CD4-positive, alpha-beta T cell treated with Interleukin-21 for 1 hour (primary cell): ENCODE results near the gene LOC128125822.
A peak's percentile ranks its signal among the peaks of the same experiment; 100 is the strongest.
"Not testable (repeated sequence)": the region's sequence is repeated elsewhere in the genome, so short reads cannot be mapped to it uniquely, and the experiment has no call there.

Experiments
- DNase-seq: peaks from one replicate; pipeline ENCODE4 v3.0.0-alpha.2; 2020

LOC128125822 gene

GRCh38 chr6:63572044-63572746 is at the start of gene LOC128125822, which contains the start of gene PTP4A1:
Gene LOC128125822, plus strand, starts transcription at chr6:63572480.
Gene PTP4A1, plus strand, starts transcription at chr6:63572480. Its CDS starts 4,401 bp downstream, at chr6:63576881.
- DNase-seq = peak; percentile 97

DNA sequence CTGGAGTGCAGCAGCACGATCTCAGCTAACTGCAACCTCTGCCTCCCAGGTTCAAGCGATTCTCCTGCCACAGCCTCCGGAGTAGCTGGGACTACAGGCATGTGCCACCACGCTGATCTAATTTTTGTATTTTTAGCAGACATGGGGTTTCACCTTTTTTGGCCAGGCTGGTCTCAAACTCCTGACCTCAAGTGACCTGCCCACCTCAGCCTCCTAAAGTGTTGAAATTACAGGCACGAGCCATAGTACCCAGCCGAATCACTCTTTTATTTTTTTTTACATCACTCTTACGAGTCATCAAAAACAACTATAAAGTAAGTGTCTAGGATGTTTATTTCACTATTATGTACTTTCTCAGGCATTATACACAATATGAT is 49.4 kb upstream of the LOC128125822 start:
- not testable (repeated sequence) for DNase-seq

DNA sequence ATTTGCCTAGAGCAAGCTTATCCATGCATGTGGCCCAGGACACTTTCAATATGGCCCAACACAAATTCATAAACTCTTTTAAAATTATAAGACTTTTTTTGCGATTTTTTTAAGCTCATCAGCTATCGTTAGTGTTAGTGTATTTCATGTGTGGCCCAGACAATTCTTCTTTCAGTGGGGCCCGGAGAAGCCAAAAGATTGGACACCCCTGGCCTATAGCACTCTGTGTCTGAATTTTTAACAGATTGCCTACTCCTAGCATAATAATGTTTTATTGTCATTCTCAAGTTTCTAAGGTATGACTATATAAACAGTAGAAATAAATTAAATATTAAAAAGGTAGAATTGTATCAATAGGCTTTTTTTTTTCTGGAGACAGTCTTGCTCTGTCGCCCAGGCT is 48.6 kb upstream of the LOC128125822 start:
- no peak for DNase-seq

GRCh38 chr6:63525186-63525878 is 46.9 kb upstream of the LOC128125822 start:
- DNase-seq = peak; percentile 10

DNA sequence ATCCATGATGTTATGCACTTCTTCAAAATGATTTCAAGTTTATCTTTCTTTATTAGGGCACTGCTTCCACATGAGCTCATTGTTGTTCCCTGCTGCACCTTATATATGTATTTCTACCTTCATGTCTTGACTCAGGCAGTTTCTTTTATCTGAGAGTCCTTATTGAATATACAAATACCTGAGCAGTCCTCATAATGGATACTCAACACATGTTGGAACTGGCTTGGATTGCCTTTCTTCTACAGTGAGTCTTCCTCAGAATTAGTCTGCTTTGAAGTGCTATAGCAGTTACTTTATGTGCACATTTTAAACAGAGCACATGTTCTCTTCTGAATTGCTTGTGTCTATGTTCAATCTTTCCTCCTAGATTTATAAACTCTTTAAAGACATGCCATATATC is 45.3 kb upstream of the LOC128125822 start:
- no peak for DNase-seq

DNA sequence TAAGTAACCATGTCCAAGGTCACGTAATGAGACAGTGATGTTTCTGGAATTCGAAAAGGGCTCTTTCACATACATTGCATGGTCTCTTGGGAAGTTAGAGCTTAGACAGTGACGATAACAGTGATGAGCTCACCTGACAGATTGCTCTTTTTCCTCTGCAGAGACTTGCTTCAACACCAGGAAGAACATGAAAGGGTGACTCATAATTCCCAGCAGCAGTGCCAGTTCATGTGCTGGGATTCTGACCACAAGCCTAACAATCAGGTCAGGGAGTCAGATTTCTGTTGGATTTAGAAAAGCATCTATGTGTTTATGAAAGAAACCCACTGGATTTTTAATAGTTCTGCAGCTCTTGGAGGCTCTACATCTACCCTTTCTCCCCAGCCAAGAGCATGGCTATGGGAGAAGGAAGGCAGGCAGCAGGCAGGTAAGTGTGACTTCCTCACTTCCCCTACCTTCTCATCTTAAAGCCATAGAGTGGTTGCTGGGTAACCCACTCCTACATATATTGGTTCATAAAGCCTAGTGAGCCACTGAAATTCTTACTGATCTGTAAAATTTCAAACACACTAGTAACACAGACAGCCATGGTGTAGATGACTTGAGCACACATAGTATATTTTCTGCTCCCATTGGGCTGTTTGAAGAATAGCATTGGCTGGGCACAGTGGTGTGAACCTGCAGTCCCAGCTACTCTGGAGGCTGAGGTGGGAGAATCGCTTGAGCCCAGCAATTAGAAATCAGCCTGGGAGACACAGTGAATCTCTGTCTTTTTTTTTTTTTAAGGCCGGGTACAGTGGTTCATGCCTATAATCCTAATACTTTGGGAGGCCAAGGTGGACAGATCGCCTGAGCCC is 44.4 kb upstream of the LOC128125822 start:
- no peak for DNase-seq

DNA sequence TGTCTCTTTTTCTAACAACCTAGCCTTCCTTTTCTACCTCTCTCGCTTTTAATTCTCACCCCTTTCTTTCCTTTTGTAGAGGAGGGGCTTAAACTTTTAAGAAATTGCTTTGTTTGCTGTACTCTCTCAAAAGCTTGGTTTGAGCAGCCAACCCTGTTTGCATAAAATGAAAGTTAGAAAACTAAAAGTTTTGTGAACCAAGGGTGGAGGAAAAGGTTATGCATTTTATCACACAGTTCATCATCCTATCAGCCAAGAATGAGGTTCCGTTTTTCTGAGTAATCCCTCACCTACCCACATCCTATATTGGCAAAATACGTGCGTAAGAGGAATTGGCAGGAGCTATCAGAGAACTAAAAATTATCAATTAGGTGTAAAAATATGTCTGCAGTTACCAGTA is 42.8 kb upstream of the LOC128125822 start:
- DNase-seq = peak; percentile 7

GRCh38 chr6:63530182-63530581 is 42.1 kb upstream of the LOC128125822 start:
- no peak for DNase-seq

GRCh38 chr6:63530991-63531390 is 41.3 kb upstream of the LOC128125822 start:
- no peak for DNase-seq

GRCh38 chr6:63533026-63533425 is 39.3 kb upstream of the LOC128125822 start:
- DNase-seq = no peak

DNA sequence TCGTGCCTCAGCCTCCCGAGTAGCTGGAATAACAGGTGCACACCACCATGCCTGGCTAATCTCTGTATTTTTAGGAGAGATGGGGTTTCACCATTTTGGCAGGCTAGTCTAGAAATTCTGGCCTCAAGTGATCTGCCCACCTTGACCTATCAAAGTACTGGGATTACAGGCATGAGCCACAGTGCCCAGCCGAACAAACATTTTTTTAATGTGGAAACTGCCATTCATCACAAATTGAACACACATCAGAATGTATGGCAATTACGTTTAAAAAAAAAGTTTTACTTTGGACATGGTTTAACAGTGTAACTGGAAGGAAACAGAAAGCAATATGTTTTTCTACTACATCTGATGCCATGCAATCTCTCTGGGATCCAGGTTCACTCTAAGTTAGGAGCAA is 38.3 kb upstream of the LOC128125822 start:
- DNase-seq = no peak

DNA sequence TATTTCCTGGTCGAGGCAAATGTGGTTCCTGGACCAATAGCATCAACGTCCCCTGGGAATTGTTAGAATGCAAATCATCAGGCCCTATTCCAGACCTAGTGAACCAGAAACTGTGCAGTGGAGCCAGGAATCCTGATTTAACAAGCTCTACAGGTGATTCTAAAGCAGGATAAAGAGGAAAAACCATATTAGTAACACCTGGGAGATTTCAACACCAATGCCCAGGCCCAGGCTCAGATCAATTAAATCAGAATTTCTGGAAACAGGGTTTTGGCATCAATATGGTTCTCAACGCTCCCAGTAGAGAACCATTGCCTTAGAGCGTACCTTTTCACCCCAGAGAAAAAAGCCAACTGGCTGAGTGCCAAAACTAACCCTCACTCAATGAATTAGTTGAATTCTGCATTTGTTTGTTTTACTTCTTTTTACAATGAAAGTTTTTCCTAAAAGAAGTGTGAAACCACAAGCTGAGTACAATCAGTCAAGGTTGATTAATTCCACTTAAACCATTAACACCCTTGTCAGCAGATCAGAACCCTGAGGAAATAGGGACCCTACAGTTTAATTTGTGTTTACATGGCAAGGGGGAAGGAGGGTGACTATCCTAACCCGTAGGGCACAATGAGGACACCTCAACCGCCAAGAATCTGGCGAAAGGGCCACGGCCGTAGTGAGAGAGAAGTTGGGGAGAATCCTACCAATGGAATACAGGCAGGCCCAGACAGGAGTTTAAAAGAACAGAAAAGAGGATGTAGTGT is 34.9 kb upstream of the LOC128125822 start:
- DNase-seq = no peak

DNA sequence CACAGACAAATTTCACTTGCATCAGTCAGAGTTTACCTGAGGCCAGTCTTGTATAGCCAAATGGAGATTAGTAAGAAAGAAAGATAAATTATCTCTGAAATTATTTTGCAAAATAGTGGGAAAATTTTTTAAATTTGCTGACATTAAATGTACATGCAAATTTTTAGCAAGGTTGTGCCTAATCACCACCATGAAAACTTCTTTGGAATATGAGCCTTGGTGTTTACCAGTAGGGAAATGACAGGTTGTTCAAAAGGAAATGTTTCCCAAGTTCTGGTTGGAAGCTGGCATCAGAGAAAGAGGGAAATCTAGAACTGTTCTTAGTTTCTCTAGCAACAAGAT is 34.4 kb upstream of the LOC128125822 start:
- DNase-seq = no peak

GRCh38 chr6:63538550-63538949 is 33.7 kb upstream of the LOC128125822 start:
- DNase-seq = no peak

GRCh38 chr6:63543001-63543400 is 29.3 kb upstream of the LOC128125822 start:
- no peak for DNase-seq

DNA sequence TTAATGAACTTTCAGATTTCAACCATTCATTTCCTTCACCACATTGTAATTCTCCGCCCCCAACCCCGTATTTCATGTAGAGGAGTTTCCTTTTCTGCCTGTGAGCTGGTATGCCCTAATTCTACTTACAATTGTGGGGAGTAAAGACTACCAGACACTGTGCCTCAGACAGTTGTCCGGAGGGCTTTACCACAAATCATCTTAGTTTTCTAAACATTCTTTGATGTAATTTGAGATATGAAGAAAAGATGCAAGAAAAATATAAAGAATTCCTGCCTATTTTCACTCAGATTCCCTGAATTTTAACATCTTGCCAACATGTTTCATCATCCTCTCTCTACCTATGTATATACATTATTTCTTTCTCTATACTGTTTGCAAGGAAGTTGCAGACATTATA is 28.3 kb upstream of the LOC128125822 start:
- no peak for DNase-seq

DNA sequence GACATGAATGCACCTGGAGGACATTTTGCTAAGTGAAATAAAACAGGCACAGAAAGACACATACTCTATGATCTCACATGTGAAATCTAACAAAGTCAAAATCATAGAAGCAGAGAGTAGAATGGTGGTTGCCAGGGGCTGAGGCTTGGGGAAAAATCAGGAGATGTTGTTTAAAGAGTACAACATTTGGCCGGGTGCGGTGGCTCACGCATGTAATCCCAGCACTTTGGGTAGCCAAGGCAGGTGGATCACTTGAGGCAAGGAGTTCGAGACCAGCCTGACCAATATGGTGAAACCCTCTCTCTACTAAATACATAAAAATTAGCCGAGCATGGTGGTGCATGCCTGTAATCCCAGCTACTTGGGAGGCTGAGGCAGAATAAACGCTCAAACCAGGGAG is 26.0 kb upstream of the LOC128125822 start:
- no peak for DNase-seq

DNA sequence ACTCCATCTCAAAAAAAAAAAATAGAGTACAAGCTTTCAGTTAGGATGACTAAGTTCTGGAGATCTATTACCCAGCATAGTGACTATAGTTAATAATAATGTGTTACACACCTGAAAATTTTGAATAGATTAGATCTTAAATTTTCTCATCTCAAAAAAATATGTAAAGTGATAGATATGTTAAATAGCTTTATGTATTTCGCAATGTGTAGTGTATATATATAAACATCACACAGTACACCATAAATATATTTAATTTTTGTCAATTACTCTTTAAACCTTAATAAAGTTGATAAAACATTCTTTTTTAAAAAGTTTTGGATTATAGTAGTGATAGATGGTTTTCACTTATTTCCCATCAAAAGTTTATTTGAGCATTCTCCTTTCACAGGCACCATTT is 25.6 kb upstream of the LOC128125822 start:
- no peak for DNase-seq

DNA sequence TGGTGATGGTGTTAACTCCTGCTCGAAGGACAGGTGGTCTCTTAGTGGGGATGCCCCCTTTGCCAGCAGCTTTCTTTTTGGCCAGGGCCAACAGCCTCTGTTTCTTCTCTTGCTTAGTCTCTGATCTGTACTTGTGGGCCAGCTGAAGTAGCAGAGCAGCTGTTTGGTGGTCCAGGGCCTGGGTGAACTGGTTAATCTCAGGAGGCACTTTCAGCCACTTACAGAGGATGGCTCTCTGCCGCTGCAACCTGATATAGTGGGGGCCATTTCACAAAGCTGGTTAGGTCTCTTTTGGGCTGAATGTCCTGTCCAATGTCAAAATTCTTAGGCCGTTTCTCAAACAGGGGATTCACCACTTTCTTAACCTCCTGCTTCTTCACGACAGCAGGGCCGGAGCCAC is 23.2 kb upstream of the LOC128125822 start:
- no peak for DNase-seq

DNA sequence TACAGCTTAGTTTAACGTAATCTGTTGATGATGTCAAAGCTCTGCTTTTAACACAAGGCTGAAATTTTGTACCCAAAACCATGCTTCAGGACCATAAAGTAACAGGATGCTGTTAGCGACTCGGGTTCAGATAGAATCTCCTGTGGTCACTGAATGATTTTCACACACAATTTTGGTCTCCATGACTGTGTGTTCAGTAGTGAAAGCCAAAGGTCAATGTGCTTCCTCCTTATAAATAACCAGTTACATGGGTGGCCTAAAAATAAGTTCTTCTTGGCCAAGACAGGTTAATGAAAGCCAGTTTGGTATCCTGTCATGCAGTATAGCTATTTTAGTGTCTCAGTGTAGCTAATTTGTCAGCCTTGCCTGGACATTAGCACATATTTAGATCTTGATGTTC is 19.1 kb upstream of the LOC128125822 start:
- DNase-seq = no peak

- DNase-seq = no peak
Observed at GRCh38 chr6:63553900-63554299, 18.4 kb upstream of the LOC128125822 start.

DNA sequence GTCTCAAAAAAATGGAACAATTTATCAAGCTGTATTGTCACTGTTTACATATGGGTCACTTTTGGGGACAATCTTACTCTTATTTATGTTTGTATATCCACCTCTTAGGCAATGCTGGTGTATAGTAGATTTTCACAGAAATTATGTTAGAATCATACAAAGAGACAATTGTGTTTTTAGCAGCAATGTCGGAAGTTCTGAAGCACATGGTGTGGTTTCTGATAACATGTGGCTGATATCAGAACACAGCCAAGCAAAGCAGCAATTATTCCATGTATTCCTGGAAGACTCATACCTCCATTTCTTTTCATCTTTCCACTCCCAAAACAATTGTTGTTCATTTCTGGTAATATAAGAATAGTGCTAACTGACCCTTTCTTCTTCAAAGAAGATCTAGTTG is 17.5 kb upstream of the LOC128125822 start:
- no peak for DNase-seq

DNA sequence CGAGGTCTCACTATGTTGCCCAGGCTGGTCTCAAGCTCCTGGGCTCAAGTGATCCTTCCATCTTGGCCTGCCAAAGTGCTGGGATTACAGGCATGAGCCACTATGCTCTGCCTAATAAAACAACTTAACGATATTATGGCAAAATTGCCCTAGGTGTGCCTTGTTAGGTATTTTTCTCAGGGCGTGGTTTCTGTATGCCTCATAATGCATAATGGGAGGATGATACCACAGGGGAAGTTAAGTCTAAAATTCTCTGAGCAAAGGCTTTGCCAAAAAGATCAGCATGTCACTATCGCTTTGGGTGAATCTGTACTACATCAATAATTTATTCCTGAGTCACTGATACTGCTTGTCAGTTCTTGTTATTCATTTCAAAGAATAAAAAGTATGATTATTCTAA is 15.9 kb upstream of the LOC128125822 start:
- DNase-seq = no peak
